Trophoblast cell (in vitro differentiated cells and primary cell): ENCODE results near the gene SH3GLB1.

Source experiments
- DNase-seq, 2 donors: peaks; one replicate each; pipeline ENCODE4 v3.0.0-alpha.2; 2016
- H2AFZ ChIP-seq: 2 replicates; pipeline ENCODE4 v1.6.1; 2013; ENCODE audit warnings: low read length, moderate library complexity, mild to moderate bottlenecking; ENCODE audit not compliant: insufficient read depth, poor library complexity
- H2AK5ac ChIP-seq: 2 replicates; pipeline ENCODE4 v1.6.1; 2013; ENCODE audit warnings: mild to moderate bottlenecking, low read length
- H2BK120ac ChIP-seq: 2 replicates; pipeline ENCODE4 v1.6.1; 2013; ENCODE audit warnings: low read length, mild to moderate bottlenecking, moderate library complexity; ENCODE audit not compliant: insufficient read depth, poor library complexity
- H2BK12ac ChIP-seq: 2 replicates; pipeline ENCODE4 v1.6.1; 2013; ENCODE audit warnings: mild to moderate bottlenecking, low read length, moderate library complexity
- H2BK5ac ChIP-seq: 2 replicates; pipeline ENCODE4 v1.6.1; 2013; ENCODE audit warnings: low read length, low read depth, moderate library complexity, mild to moderate bottlenecking; ENCODE audit not compliant: poor library complexity
- H3K14ac ChIP-seq: 2 replicates; pipeline ENCODE4 v1.6.1; 2013; ENCODE audit warnings: mild to moderate bottlenecking, low read length
- H3K18ac ChIP-seq: 2 replicates; pipeline ENCODE4 v1.6.1; 2013; ENCODE audit warnings: mild to moderate bottlenecking, low read length
- H3K23ac ChIP-seq: 2 replicates; pipeline ENCODE4 v1.6.1; 2013; ENCODE audit warnings: low read length
- H3K27ac ChIP-seq: 2 replicates; pipeline ENCODE4 v1.5.1; 2013; ENCODE audit warnings: low read depth, mild to moderate bottlenecking, inconsistent platforms, low read length, moderate library complexity
- H3K27me3 ChIP-seq: 2 replicates; pipeline ENCODE4 v1.6.1; 2013; ENCODE audit warnings: inconsistent platforms, mild to moderate bottlenecking, low read length, moderate library complexity; ENCODE audit not compliant: insufficient read depth
- H3K36me3 ChIP-seq, 2 experiments: 1 replicate in 1 of 2; 2 replicates in 1 of 2; pipeline ENCODE4 v1.6.1; 2013; ENCODE audit warnings: low read length in 2 of 2, mild to moderate bottlenecking in 2 of 2, moderate library complexity in 1 of 2; ENCODE audit not compliant: insufficient read depth in 2 of 2, control insufficient read depth in 1 of 2
- H3K4ac ChIP-seq: 2 replicates; pipeline ENCODE4 v1.6.1; 2013; ENCODE audit warnings: low read depth, mild to moderate bottlenecking, low read length, moderate library complexity
- H3K4me1 ChIP-seq, 2 experiments: 1 replicate in 1 of 2; 2 replicates in 1 of 2; pipeline ENCODE4 v1.6.1; 2013; ENCODE audit warnings: low read length in 2 of 2, mild to moderate bottlenecking in 2 of 2, moderate library complexity in 1 of 2; ENCODE audit not compliant: insufficient read depth in 2 of 2, control insufficient read depth in 1 of 2
- H3K4me2 ChIP-seq: 2 replicates; pipeline ENCODE4 v1.6.1; 2013; ENCODE audit warnings: inconsistent platforms, mild to moderate bottlenecking, low read length, moderate library complexity
- H3K4me3 ChIP-seq: 2 replicates; pipeline ENCODE4 v1.5.1; 2013; ENCODE audit warnings: mild to moderate bottlenecking, low read depth, low read length, inconsistent platforms
- H3K79me1 ChIP-seq: one replicate; pipeline ENCODE4 v1.6.1; 2013; ENCODE audit warnings: low read length
- H3K79me2 ChIP-seq: 2 replicates; pipeline ENCODE4 v1.6.1; 2013; ENCODE audit warnings: low read length, mild to moderate bottlenecking; ENCODE audit not compliant: control insufficient read depth, insufficient read depth, poor library complexity
- H3K9ac ChIP-seq: 2 replicates; pipeline ENCODE4 v1.6.1; 2013; ENCODE audit warnings: mild to moderate bottlenecking, low read length
- H3K9me3 ChIP-seq: 2 replicates; pipeline ENCODE4 v1.6.1; 2013; ENCODE audit warnings: low read depth, mild to moderate bottlenecking, control low read depth, inconsistent platforms, low read length; ENCODE audit not compliant: insufficient read depth
- H4K12ac ChIP-seq: 2 replicates; pipeline ENCODE4 v1.6.1; 2013; ENCODE audit warnings: low read depth, mild to moderate bottlenecking, low read length, moderate library complexity
- H4K8ac ChIP-seq: 2 replicates; pipeline ENCODE4 v1.6.1; 2013; ENCODE audit warnings: low read depth, mild to moderate bottlenecking, low read length, moderate library complexity
- H4K91ac ChIP-seq: one replicate; pipeline ENCODE4 v1.6.1; 2013; ENCODE audit warnings: low read depth, mild to moderate bottlenecking, low read length, moderate library complexity
- WGBS: extraction: QIAGEN DNeasy Blood & Tissue Kit; methylation state at CpG from one replicate; pipeline ENCODE4 v1.1.7; 2013; ENCODE audit warnings: missing lambda C conversion rate; ENCODE audit not compliant: insufficient read length, insufficient coverage; ENCODE audit errors: extremely low coverage; 5-methylcytosine and 5-hydroxymethylcytosine counted together

The SH3GLB1 gene

DNA sequence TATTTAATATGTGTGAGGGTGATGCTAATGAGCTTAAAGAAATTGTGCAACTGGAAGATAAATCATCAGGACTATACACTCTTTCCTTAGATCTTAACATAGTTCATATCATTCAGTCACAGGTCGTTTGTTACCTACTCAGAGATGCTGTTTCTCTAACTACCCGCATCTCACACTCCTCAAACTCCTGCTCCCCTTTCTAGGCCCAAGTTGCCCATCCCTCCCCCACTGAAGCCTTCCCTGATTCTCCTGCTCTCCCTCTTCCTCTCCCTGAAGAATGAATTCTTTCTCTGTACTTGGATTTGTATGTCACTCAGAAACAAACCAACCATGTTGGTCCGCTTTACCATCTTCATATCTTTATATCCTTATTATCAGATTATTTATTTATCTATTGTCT is 9.1 kb downstream of the SH3GLB1 start:
- Histone ChIP-seq H4K12ac (no peak overlapping the region), H3K79me2 (peaks cover 4% of the 10 kb centered on the region), H3K27me3 (no peaks in the 10 kb centered on the region), H3K4me3 (no peak overlapping the region), H3K4me1 (no peaks in the 10 kb centered on the region), H3K27ac (no peak overlapping the region), H3K14ac (no peak overlapping the region), H2AK5ac (no peak overlapping the region), H3K36me3 (peaks cover 4% of the 10 kb centered on the region in 2 experiments), H3K9ac (no peak overlapping the region), H3K4ac (no peak overlapping the region), H3K9me3 (no peaks in the 10 kb centered on the region), H2BK12ac (no peak overlapping the region), H2BK5ac (no peak overlapping the region), H3K4me2 (no peak overlapping the region), H4K8ac (no peak overlapping the region), H2AFZ (no peak overlapping the region), H3K79me1 (no peaks in the 10 kb centered on the region), H4K91ac (no peak overlapping the region), H3K18ac (no peak overlapping the region), H2BK120ac (no peak overlapping the region), H3K23ac (no peak overlapping the region)
- no peak for DNase-seq
- WGBS: no CpG with 5 or more reads among the region's 3 CpGs

DNA sequence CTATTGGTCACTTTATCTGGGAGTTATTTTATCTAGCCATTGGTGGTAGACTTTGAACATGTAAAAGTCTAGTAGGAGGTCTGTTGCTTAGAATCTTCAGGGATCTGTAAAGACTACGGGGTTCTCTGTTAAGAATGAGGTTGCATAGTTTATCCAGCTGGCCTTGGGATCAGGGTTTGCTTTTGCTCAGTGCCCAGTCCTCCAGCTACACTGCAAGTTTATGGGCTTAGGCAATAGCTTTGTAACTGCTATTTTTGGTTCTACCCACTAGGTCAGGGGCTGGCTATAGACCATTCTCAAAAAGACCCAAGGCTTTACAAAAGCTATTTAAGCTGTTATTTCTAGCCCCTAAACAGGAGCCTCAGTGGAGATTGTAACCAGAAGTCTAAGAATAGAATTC is 9.8 kb downstream of the SH3GLB1 start:
- Histone ChIP-seq H3K23ac (no peak overlapping the region), H3K4ac (peak overlapping the region; percentile 46), H2BK12ac (no peak overlapping the region), H3K27me3 (no peaks in the 10 kb centered on the region), H2BK120ac (no peak overlapping the region), H3K4me2 (no peak overlapping the region), H2AFZ (no peak overlapping the region), H3K27ac (no peak overlapping the region), H3K79me1 (no peaks in the 10 kb centered on the region), H3K79me2 (peaks cover 4% of the 10 kb centered on the region), H3K4me1 (no peaks in the 10 kb centered on the region), H3K36me3 (peaks cover 4% of the 10 kb centered on the region in 2 experiments), H2BK5ac (no peak overlapping the region), H2AK5ac (no peak overlapping the region), H4K91ac (no peak overlapping the region), H3K4me3 (no peak overlapping the region), H4K12ac (no peak overlapping the region), H3K9me3 (no peaks in the 10 kb centered on the region), H3K9ac (no peak overlapping the region), H3K14ac (no peak overlapping the region), H4K8ac (no peak overlapping the region), H3K18ac (no peak overlapping the region)
- no CpG with 5 or more reads among the region's 1 CpG for WGBS
- DNase-seq: no peak

DNA sequence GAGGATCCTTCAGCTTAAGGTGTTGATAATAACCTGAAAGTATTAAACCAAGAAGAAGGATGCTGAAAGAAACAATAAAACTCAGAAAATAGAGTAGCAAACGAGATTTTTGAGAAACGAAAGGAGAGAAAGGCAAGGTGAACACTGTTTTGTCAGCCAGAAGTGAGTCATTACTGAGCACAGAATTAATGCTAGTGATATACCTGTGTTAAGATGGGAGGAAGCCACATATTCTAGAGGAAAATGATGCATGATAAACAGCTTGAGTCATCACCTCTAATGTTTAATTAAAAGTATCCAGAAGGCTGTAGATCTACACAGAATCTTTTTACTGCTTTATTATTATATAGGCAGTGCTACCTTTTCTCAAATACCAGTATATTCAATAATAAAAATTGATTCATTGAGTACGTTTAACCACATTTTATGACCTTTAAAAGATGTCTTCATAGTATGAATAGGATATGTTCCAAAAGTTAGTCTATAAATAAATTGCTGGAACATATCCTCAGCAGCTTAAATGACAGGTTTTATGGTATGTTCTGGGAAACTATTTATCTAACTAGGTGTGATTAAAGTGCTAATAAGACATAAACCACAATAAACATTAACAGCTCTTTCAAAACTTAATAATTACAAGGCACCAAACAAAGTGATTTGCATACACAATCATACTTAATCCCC is 10.3 kb downstream of the SH3GLB1 start:
- WGBS: no CpG with 5 or more reads among the region's 3 CpGs
- H3K4ac ChIP-seq: no peak overlapping the region
- no peak overlapping the region for H4K8ac ChIP-seq

DNA sequence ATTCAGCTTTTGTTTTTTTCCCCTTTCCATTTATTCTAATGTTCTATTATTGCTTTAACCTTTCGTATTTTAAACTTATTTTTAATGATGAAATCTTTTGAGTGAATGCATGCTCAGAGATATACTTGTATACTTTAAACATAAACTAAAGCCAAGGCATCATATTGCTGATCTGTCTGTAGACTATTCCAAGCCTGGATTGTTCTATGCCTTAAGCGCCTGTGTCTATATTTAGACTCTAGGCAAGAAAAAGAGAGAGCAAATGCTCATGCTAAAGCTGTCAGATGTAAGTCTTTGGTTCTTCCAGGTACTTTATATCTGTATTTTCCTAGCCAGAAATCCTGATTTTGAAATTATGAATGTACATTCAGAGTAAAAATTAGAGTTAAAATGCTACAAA is 14.4 kb downstream of the SH3GLB1 start:
- no peak overlapping the region for H2BK120ac ChIP-seq
- peaks cover 6 to 12% of the 10 kb centered on the region in 2 experiments for H3K36me3 ChIP-seq
- no peaks in the 10 kb centered on the region for H3K4me1 ChIP-seq
- no peak overlapping the region for H3K23ac ChIP-seq
- H3K79me1 ChIP-seq: no peaks in the 10 kb centered on the region
- H2AK5ac ChIP-seq: no peak overlapping the region
- no peak overlapping the region for H3K4ac ChIP-seq
- no peak overlapping the region for H4K8ac ChIP-seq
- no CpG with 5 or more reads among the region's 2 CpGs for WGBS
- peaks cover 2% of the 10 kb centered on the region for H3K79me2 ChIP-seq
- H3K18ac ChIP-seq: no peak overlapping the region
- no peak overlapping the region for H3K4me2 ChIP-seq
- H4K91ac ChIP-seq: no peak overlapping the region
- no peak overlapping the region for H3K27ac ChIP-seq
- H3K27me3 ChIP-seq: no peaks in the 10 kb centered on the region
- no peak overlapping the region for H4K12ac ChIP-seq
- H3K4me3 ChIP-seq: no peak overlapping the region
- no peak overlapping the region for H2BK5ac ChIP-seq
- H2AFZ ChIP-seq: no peak overlapping the region
- no peak overlapping the region for H2BK12ac ChIP-seq
- DNase-seq: no peak
- no peak overlapping the region for H3K9ac ChIP-seq
- H3K14ac ChIP-seq: no peak overlapping the region
- H3K9me3 ChIP-seq: no peaks in the 10 kb centered on the region

More for the DNA sequence above, 10.3 kb downstream of the SH3GLB1 start:
- Histone ChIP-seq H2AK5ac (no peak overlapping the region), H3K9ac (no peak overlapping the region), H2BK120ac (no peak overlapping the region), H3K4me1 (no peaks in the 10 kb centered on the region), H4K12ac (no peak overlapping the region), H3K14ac (no peak overlapping the region), H3K4me3 (no peak overlapping the region), H3K9me3 (no peaks in the 10 kb centered on the region), H3K27me3 (no peaks in the 10 kb centered on the region), H3K79me2 (peaks cover 4% of the 10 kb centered on the region), H2BK5ac (no peak overlapping the region), H3K23ac (no peak overlapping the region), H3K4me2 (no peak overlapping the region), H4K91ac (no peak overlapping the region), H2AFZ (no peak overlapping the region), H3K79me1 (no peaks in the 10 kb centered on the region), H3K36me3 (peaks cover 5 to 6% of the 10 kb centered on the region in 2 experiments), H2BK12ac (no peak overlapping the region), H3K18ac (no peak overlapping the region), H3K27ac (no peak overlapping the region)
- no peak for DNase-seq
